ENCODE measurements around the gene PVALEF. TPM values are rescaled to one million over a fixed set of nuclear protein-coding genes. Genes with fewer than 3 reads are reported as not detected.

The PVALEF gene
- total and polyA plus RNA-seq, 2 of the 8 experiments (the other 6 are each of a cell fraction or from before 2014, with no cell fraction given) = 0.03 TPM; not detected in 1

GRCh38 chr17:81142301-81143199 lies 22.8 kb upstream of the PVALEF start (continued):
- TF ChIP-seq EGR1 (IDR thresholded peaks at IDR 0.05; ENCODE audit: borderline replicate concordance, low read depth, low read length) = peak; percentile 92
- peak; percentile 76 to 85 (median 82) for TF ChIP-seq CTCF (IDR thresholded peaks at IDR 0.05; ENCODE audit: control extremely low read depth in 1 of 3, insufficient read depth in 1 of 3, low read depth in 1 of 3, low read length in 3 of 3)
- no peak for TF ChIP-seq BCL11A (IDR thresholded peaks at IDR 0.05; ENCODE audit: low read depth in 2 of 2, low read length in 2 of 2)
- TF ChIP-seq ASH2L (IDR thresholded peaks at IDR 0.05; ENCODE audit: low read length) = no peak
- peak; percentile 55; the same call in 1 of the 2 replicates for TF ChIP-seq YY1 (IDR thresholded peaks at IDR 0.05; ENCODE audit: low read depth, low read length)
- TF ChIP-seq FOSL1 (IDR thresholded peaks at IDR 0.05; ENCODE audit: insufficient read depth, low read depth, low read length) = 0 out of 2 replicates have a peak, but pooled peaks have one; percentile 54
- TF ChIP-seq CREB1 (IDR thresholded peaks at IDR 0.05) = peak; percentile 64
- TF ChIP-seq BACH1 (IDR thresholded peaks at IDR 0.05; ENCODE audit: low read length) = peak; percentile 39; the same call in 1 of the 2 replicates
- no peak for TF ChIP-seq EZH2 (IDR thresholded peaks at IDR 0.05; ENCODE audit: low read depth, low read length, severe bottlenecking)
- no peak for TF ChIP-seq JUN (IDR thresholded peaks at IDR 0.05; ENCODE audit: low read depth, low read length)
- TF ChIP-seq SP1 (IDR thresholded peaks at IDR 0.05; ENCODE audit: low read depth, low read length) = no peak
